HepG2 (cell line): ENCODE measurements around the gene CARMIL1. TPM values are rescaled to one million over a fixed set of nuclear protein-coding genes. Genes with fewer than 3 reads are reported as not detected.

Source experiments
- ATAC-seq: fragments of 200-7000 bp; cut with Tn5 transposase; 3 replicates; pipeline ENCODE4 v1.9.1; 2020; ENCODE audit warnings: mild to moderate bottlenecking, moderate library complexity
- BruUV-seq: library from RNA; stranded (reverse); fragments of 400-500 nt; replicated peaks from 2 replicates; lab custom pipeline; 2021; lab: Mats Ljungman, UMichigan
- CTCF ChIA-PET: fragments of 300-600 bp; formaldehyde crosslinking; extraction: SDS; loops from one replicate; lab custom pipeline; 2021; ENCODE audit warnings: low total read pairs, inconsistent platforms, low intra/inter-chr PET ratio; lab: Yijun Ruan, JAX
- POLR2A ChIA-PET: fragments of 350-600 bp; sonication (Branson Sonifier 250); formaldehyde crosslinking; loops from one replicate; lab custom pipeline; 2020; ENCODE audit warnings: antibody characterized with exemption, inconsistent platforms; lab: Yijun Ruan, JAX
- DNase-seq: peaks from one replicate; pipeline ENCODE4 v3.0.0-alpha.2; 2015; ENCODE audit warnings: low spot score
- FAIRE-seq: peaks from 3 replicates; lab custom pipeline; 2011; peaks lifted over from hg19 to GRCh38; lab: Jason Lieb, UNC
- H2AFZ ChIP-seq: one replicate; pipeline ENCODE4 v1.6.1; 2011; ENCODE audit warnings: low read length, inconsistent platforms
- H3K27ac ChIP-seq: fragments of 300-600 bp; 3 replicates; pipeline ENCODE4 v1.8.0; 2011; ENCODE audit warnings: mixed run types, mild to moderate bottlenecking, mixed read lengths, low read length, inconsistent platforms; ENCODE audit not compliant: insufficient read depth; ENCODE audit errors: extremely low read length
- H3K27me3 ChIP-seq, 2 experiments: fragments of 200-600 bp in 1 of 2; 2 replicates in 1 of 2; 3 replicates in 1 of 2; pipeline versions ENCODE4 v1.6.0 to v1.8.0; 2011; ENCODE audit warnings: low read length in 2 of 2, mild to moderate bottlenecking in 2 of 2, moderate library complexity in 2 of 2, inconsistent platforms in 1 of 2; ENCODE audit not compliant: insufficient read depth in 2 of 2, control insufficient read depth in 1 of 2
- H3K36me3 ChIP-seq, 2 experiments: fragments of 200-600 bp in 1 of 2; replicated peaks in 1 of 2; 2 replicates in 1 of 2; 3 replicates in 1 of 2; pipeline versions ENCODE4 v1.5.1 to v1.8.0; 2011; ENCODE audit warnings: low read length in 2 of 2, inconsistent platforms in 1 of 2; ENCODE audit not compliant: insufficient read depth in 2 of 2, control insufficient read depth in 1 of 2
- H3K4me1 ChIP-seq: 2 replicates; pipeline ENCODE4 v1.5.1; 2012; ENCODE audit warnings: low read length, inconsistent platforms; ENCODE audit not compliant: insufficient read depth
- H3K4me2 ChIP-seq: 2 replicates; pipeline ENCODE4 v1.6.0; 2011; ENCODE audit warnings: low read depth, low read length, inconsistent platforms
- H3K4me3 ChIP-seq, 3 experiments: fragments of 200-600 bp in 1 of 3; sonication (generic), shearing (Covaris generic) in 1 of 3; replicated peaks in 1 of 3; 2 replicates each; pipeline ENCODE4 v1.5.1; 2011 to 2016; ENCODE audit warnings: low read length in 3 of 3, inconsistent platforms in 2 of 3, low read depth in 2 of 3, mild to moderate bottlenecking in 2 of 3, control low read depth in 1 of 3, mixed read lengths in 1 of 3; ENCODE audit not compliant: insufficient read depth in 1 of 3
- H3K79me2 ChIP-seq: one replicate; pipeline ENCODE4 v1.6.1; 2011; ENCODE audit warnings: low read length, inconsistent platforms; ENCODE audit not compliant: insufficient read depth
- H3K9ac ChIP-seq: 2 replicates; pipeline ENCODE4 v1.6.0; 2011; ENCODE audit warnings: mild to moderate bottlenecking, low read depth, low read length, inconsistent platforms; ENCODE audit not compliant: insufficient read depth
- H3K9me3 ChIP-seq: 2 replicates; pipeline ENCODE4 v1.5.1; 2012; ENCODE audit warnings: mild to moderate bottlenecking, low read length
- H4K20me1 ChIP-seq: 2 replicates; pipeline ENCODE4 v1.6.0; 2011; ENCODE audit warnings: inconsistent platforms, mild to moderate bottlenecking, low read length, moderate library complexity; ENCODE audit not compliant: insufficient read depth
- HMG20B ChIP-seq: conservative IDR thresholded peaks from 2 replicates; pipeline ENCODE4 v1.6.1; 2016; ENCODE audit warnings: missing genetic modification reagents, missing compliant biosample characterization
- KDM1A ChIP-seq: IDR thresholded peaks from 2 replicates; pipeline ENCODE4 v1.6.1; 2016; ENCODE audit warnings: missing compliant biosample characterization
- MEIS2 ChIP-seq: sonication (generic); formaldehyde crosslinking; IDR thresholded peaks from 2 replicates; pipeline ENCODE4 v1.9.0; 2021; ENCODE audit warnings: mild to moderate bottlenecking, missing genetic modification reagents
- NCOA5 ChIP-seq: sonication (generic); formaldehyde crosslinking; IDR thresholded peaks from 2 replicates; pipeline ENCODE4 v1.4.0; 2020; ENCODE audit warnings: missing genetic modification reagents
- WGBS: methylation state at CpG from one replicate; pipeline ENCODE4 v1.1.6; 2017; ENCODE audit warnings: low lambda C conversion rate; 5-methylcytosine and 5-hydroxymethylcytosine counted together
- in situ Hi-C: cut with HindIII; loops from 2 replicates; pipeline ENCODE4 v1.10.0; 2017; ENCODE audit warnings: low pct_unique_long_range_greater_than_20kb; ENCODE audit not compliant: extremely low pct_ligation_motif_present
- intact Hi-C: fragments of 100-400 bp; cut with micrococcal nuclease; formaldehyde crosslinking; loops from one replicate; pipeline ENCODE4 v1.10.0; 2022; ENCODE audit not compliant: unreplicated experiment
- polyA plus RNA-seq, 8 experiments: library from polyadenylated mRNA; depleted of rRNA in 3 of 8; stranded (reverse) in 7 of 8; unstranded in 1 of 8; fragments of >200 nt; fragmentation: Illumina TruSeq in 4 of 8; extraction: Trizol in 4 of 8; gene quantifications; 2 replicates each; pipeline versions ENCODE4 v1.2.1 to v1.2.3, GENCODE V29; 2011 to 2016; ENCODE audit warnings: low read depth in 4 of 8, missing spikeins in 1 of 8, mixed read lengths in 1 of 8; ENCODE audit not compliant: insufficient read depth in 1 of 8
- total RNA-seq, 5 experiments: library from RNA; depleted of rRNA; stranded (reverse); fragments of >200 nt; fragmentation: Illumina TruSeq; extraction: Trizol; gene quantifications; 2 replicates each; pipeline ENCODE4 v1.2.3, GENCODE V29; 2016; ENCODE audit warnings: low read depth in 1 of 5

Gene CARMIL1
- total and polyA plus RNA-seq, 2 of the 13 experiments (the other 11 are each of a cell fraction or from before 2014, with no cell fraction given), result 1.8 to 2.6 TPM

GRCh38 chr6:25302151-25302550, 23.0 kb downstream of the CARMIL1 start:
- Histone ChIP-seq H3K4me1 (peaks cover 8% of the 10 kb centered on the region; the same call in 1 of the 2 replicates), H3K36me3 (no peaks in the 10 kb centered on the region), H3K79me2 (no peaks in the 10 kb centered on the region), H3K9me3 (no peaks in the 10 kb centered on the region), H3K27me3 (no peaks in the 10 kb centered on the region; a peak in 1 of 5 replicates), H3K9ac (no peak overlapping the region), H4K20me1 (no peaks in the 10 kb centered on the region), H3K4me3 (no peak overlapping the region), H3K4me2 (no peak overlapping the region), H2AFZ (no peak overlapping the region), H3K27ac (no peak overlapping the region)
- in situ Hi-C loops (no loop called here), intact Hi-C loops (no loop called here)
- no peak for FAIRE-seq
- CTCF ChIA-PET, result no interaction called here
- DNase-seq, result no peak
- WGBS, result 7% methylated on average over 1 of the region's 1 CpG
- no TSS peak for BruUV-seq
- TF ChIP-seq NCOA5 (CRISPR knock-in tag), result no peak
- POLR2A ChIA-PET, result no interaction called here
- no peak for ATAC-seq

DNA sequence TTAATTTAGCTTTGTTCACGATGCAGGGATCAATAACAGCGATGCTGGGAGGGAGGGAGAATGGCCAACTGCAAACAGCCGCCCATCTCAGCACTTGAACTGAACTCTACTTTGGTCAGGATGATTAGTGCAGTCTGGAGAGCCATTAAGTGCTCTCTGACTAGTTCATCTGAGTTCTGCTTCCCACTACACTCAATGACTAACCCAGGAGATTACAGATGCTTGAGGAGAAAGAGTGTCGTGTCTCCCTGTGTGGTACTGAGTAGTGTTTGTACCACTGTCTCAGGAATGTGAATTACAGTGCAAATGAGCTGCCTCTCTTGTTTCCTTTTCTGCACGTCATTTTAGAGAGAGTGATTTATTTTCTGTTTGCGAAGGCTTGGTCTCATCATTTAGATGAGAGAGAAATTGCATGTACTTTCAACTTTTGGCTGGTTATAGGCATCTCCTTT, 23.5 kb downstream of the CARMIL1 start:
- ATAC-seq, result peak; percentile 66
- no peak for DNase-seq
- H3K79me2 ChIP-seq, result no peaks in the 10 kb centered on the region

More for the DNA sequence above, 23.5 kb downstream of the CARMIL1 start:
- peaks cover 8% of the 10 kb centered on the region; the same call in 1 of the 2 replicates for H3K4me1 ChIP-seq
- intact Hi-C loops, result no loop called here
- H4K20me1 ChIP-seq, result no peaks in the 10 kb centered on the region
- no peak overlapping the region for H3K27ac ChIP-seq
- TF ChIP-seq HMG20B (CRISPR knock-in tag) (no peak), MEIS2 (CRISPR knock-in tag) (no peak), KDM1A (CRISPR knock-in tag) (0 out of 2 replicates have a peak, but pooled peaks have one; percentile 45)
- BruUV-seq, result no TSS peak
- H3K4me2 ChIP-seq, result no peak overlapping the region
- ChIA-PET POLR2A (no interaction called here), CTCF (no interaction called here)
- no peaks in the 10 kb centered on the region for H3K9me3 ChIP-seq
- no peaks in the 10 kb centered on the region for H3K36me3 ChIP-seq
- no peaks in the 10 kb centered on the region; a peak in 1 of 5 replicates for H3K27me3 ChIP-seq
- no peak overlapping the region for H3K9ac ChIP-seq
- FAIRE-seq, result no peak
- H3K4me3 ChIP-seq, result no peak overlapping the region
- WGBS, result 23% methylated on average over 6 of the region's 6 CpGs
- in situ Hi-C loops, result no loop called here
- no peak overlapping the region for H2AFZ ChIP-seq
